Neural progenitor cell (in vitro differentiated cells): Measurements from ENCODE around the gene NR2C2. TPM values are rescaled to one million over a fixed set of nuclear protein-coding genes. Genes with fewer than 3 reads are reported as not detected.

Experiments
- DNase-seq: peaks from one replicate; pipeline ENCODE4 v3.0.0-alpha.2; 2016; ENCODE audit warnings: low spot score
- H2AFZ ChIP-seq: fragments of 200-600 bp; sonication (generic); replicated peaks from 2 replicates; pipeline ENCODE4 v1.6.1; 2016; ENCODE audit warnings: antibody characterized with exemption
- H3F3A ChIP-seq: fragments of 200-600 bp; sonication (generic); 2 replicates; pipeline ENCODE4 v1.6.1; 2016; ENCODE audit warnings: antibody characterized with exemption, low read depth
- H3K27ac ChIP-seq: fragments of 200-600 bp; sonication (generic); 2 replicates; pipeline ENCODE4 v1.5.1; 2016; ENCODE audit warnings: mild to moderate bottlenecking
- H3K27me3 ChIP-seq: fragments of 200-600 bp; sonication (generic); 2 replicates; pipeline ENCODE4 v1.6.1; 2016; ENCODE audit warnings: mild to moderate bottlenecking, moderate library complexity
- H3K36me3 ChIP-seq: fragments of 200-600 bp; sonication (generic); 2 replicates; pipeline ENCODE4 v1.5.1; 2016
- H3K4me1 ChIP-seq: fragments of 200-600 bp; sonication (generic); 2 replicates; pipeline ENCODE4 v1.6.1; 2016; ENCODE audit warnings: mixed run types
- H3K4me2 ChIP-seq: fragments of 200-600 bp; sonication (generic); 2 replicates; pipeline ENCODE4 v1.6.1; 2016
- H3K4me3 ChIP-seq: fragments of 200-600 bp; sonication (generic); 2 replicates; pipeline ENCODE4 v1.5.1; 2016
- H3K79me2 ChIP-seq: fragments of 200-600 bp; sonication (generic); 2 replicates; pipeline ENCODE4 v1.6.1; 2016; ENCODE audit warnings: low read depth
- H3K9ac ChIP-seq: fragments of 200-600 bp; sonication (generic); 2 replicates; pipeline ENCODE4 v1.6.1; 2016
- H3K9me3 ChIP-seq: fragments of 200-600 bp; sonication (generic); 2 replicates; pipeline ENCODE4 v1.5.1; 2016; ENCODE audit warnings: low read depth
- H4K20me1 ChIP-seq: fragments of 200-600 bp; sonication (generic); 2 replicates; pipeline ENCODE4 v1.6.1; 2016; ENCODE audit warnings: low read depth
- H3K27ac Mint-ChIP-seq: 3 replicates; pipeline ENCODE4 v1.8.0; 2021; ENCODE audit warnings: mixed read lengths
- H3K27me3 Mint-ChIP-seq: 2 replicates; pipeline ENCODE4 v1.8.0; 2022; ENCODE audit warnings: low read depth, mild to moderate bottlenecking, inconsistent platforms, moderate library complexity, mixed read lengths; ENCODE audit not compliant: insufficient read depth
- H3K36me3 Mint-ChIP-seq: 3 replicates; pipeline ENCODE4 v1.8.0; 2021; ENCODE audit warnings: mixed read lengths
- H3K4me1 Mint-ChIP-seq: 3 replicates; pipeline ENCODE4 v1.8.0; 2021; ENCODE audit warnings: mixed read lengths
- H3K4me3 Mint-ChIP-seq: 3 replicates; pipeline ENCODE4 v1.8.0; 2021; ENCODE audit warnings: mild to moderate bottlenecking, moderate library complexity, mixed read lengths
- H3K9me3 Mint-ChIP-seq: 3 replicates; pipeline ENCODE4 v1.8.0; 2020; ENCODE audit warnings: mixed read lengths
- CTCF ChIP-seq: fragments of 200-600 bp; sonication (generic); IDR thresholded peaks from 2 replicates; pipeline ENCODE4 v1.5.1; 2017; ENCODE audit warnings: antibody characterized with exemption, mild to moderate bottlenecking
- EZH2 ChIP-seq: fragments of 200-600 bp; sonication (generic); IDR thresholded peaks from 2 replicates; pipeline ENCODE4 v1.6.1; 2017; ENCODE audit warnings: antibody characterized with exemption, mild to moderate bottlenecking, moderate library complexity
- EZH2phosphoT487 ChIP-seq: fragments of 200-600 bp; sonication (generic); IDR thresholded peaks from 2 replicates; pipeline ENCODE4 v1.6.1; 2017; ENCODE audit warnings: antibody characterized with exemption
- total RNA-seq: library from RNA; depleted of rRNA; stranded (reverse); fragments of >200 nt; gene quantifications from 2 replicates; pipeline ENCODE4 v1.2.3, GENCODE V29; 2015; ENCODE audit warnings: low replicate concordance

Gene NR2C2
- total RNA-seq: 35.6 and 57.3 TPM in 2 replicates

- DNase-seq: peak; percentile 92
- peak within 1 kb of the TSS; percentile 99 for H3K4me2 ChIP-seq
- H3K27me3 Mint-ChIP-seq: no peaks in the 10 kb centered on the region
- TF ChIP-seq EZH2 (no peak), CTCF (no peak), EZH2phosphoT487 (no peak)
- peak within 1 kb of the TSS; percentile 93 for H3K9ac ChIP-seq
- peaks cover 44% of the 10 kb centered on the region for H3F3A ChIP-seq
- peaks cover 90% of the 10 kb centered on the region for H3K79me2 ChIP-seq
- peaks cover 22% of the 10 kb centered on the region for H3K4me1 ChIP-seq
- peaks cover 19% of the 10 kb centered on the region for H3K36me3 Mint-ChIP-seq
- peaks cover 57% of the 10 kb centered on the region for H4K20me1 ChIP-seq
- peak within 1 kb of the TSS; percentile 97 for H3K4me3 Mint-ChIP-seq
- H2AFZ ChIP-seq: peak within 1 kb of the TSS; percentile 59
- no peaks in the 10 kb centered on the region for H3K9me3 ChIP-seq
- peak within 1 kb of the TSS; percentile 99 for H3K4me3 ChIP-seq
- no peaks in the 10 kb centered on the region for H3K27me3 ChIP-seq
- H3K27ac ChIP-seq: peak within 1 kb of the TSS; percentile 100
- H3K9me3 Mint-ChIP-seq: no peaks in the 10 kb centered on the region
- H3K27ac Mint-ChIP-seq: peak within 1 kb of the TSS; percentile 100
- H3K4me1 Mint-ChIP-seq: peaks cover 20% of the 10 kb centered on the region
- H3K36me3 ChIP-seq: peaks cover 7% of the 10 kb centered on the region
Observed at GRCh38 chr3:14947100-14947885, at the start of gene NR2C2. TSS of gene NR2C2 (plus strand) at chr3:14947583. CDS start at chr3:15003915, 56,332 bp downstream.

GRCh38 chr3:14898929-14899328 lies 48.5 kb upstream of the NR2C2 start:
- Mint-ChIP-seq H3K27ac (no peak overlapping the region), H3K4me1 (peaks cover 6% of the 10 kb centered on the region), H3K4me3 (no peak overlapping the region), H3K9me3 (no peaks in the 10 kb centered on the region), H3K36me3 (no peaks in the 10 kb centered on the region), H3K27me3 (peaks cover 2% of the 10 kb centered on the region)
- no peak overlapping the region for H3K27ac ChIP-seq
- no peaks in the 10 kb centered on the region for H3K27me3 ChIP-seq
- H3K36me3 ChIP-seq: no peaks in the 10 kb centered on the region
- H3K9me3 ChIP-seq: no peaks in the 10 kb centered on the region
- no peak overlapping the region for H3K9ac ChIP-seq
- H2AFZ ChIP-seq: no peak overlapping the region
- no peak for TF ChIP-seq EZH2
- no peak for TF ChIP-seq CTCF
- TF ChIP-seq EZH2phosphoT487: no peak
- H4K20me1 ChIP-seq: no peaks in the 10 kb centered on the region
- DNase-seq: no peak
- H3K79me2 ChIP-seq: no peaks in the 10 kb centered on the region
- H3K4me2 ChIP-seq: no peak overlapping the region
- H3F3A ChIP-seq: no peaks in the 10 kb centered on the region
- no peak overlapping the region for H3K4me3 ChIP-seq
- peaks cover 13% of the 10 kb centered on the region for H3K4me1 ChIP-seq

GRCh38 chr3:14899993-14900618 lies 47.3 kb upstream of the NR2C2 start:
- no peaks in the 10 kb centered on the region for H3K27me3 ChIP-seq
- no peaks in the 10 kb centered on the region for H4K20me1 ChIP-seq
- Mint-ChIP-seq H3K36me3 (no peaks in the 10 kb centered on the region), H3K4me1 (peaks cover 6% of the 10 kb centered on the region), H3K27ac (peak overlapping the region; percentile 26), H3K9me3 (peaks cover 2% of the 10 kb centered on the region), H3K27me3 (peaks cover 2% of the 10 kb centered on the region), H3K4me3 (no peak overlapping the region)
- no peaks in the 10 kb centered on the region for H3F3A ChIP-seq
- H3K79me2 ChIP-seq: no peaks in the 10 kb centered on the region
- DNase-seq: no peak
- H2AFZ ChIP-seq: no peak overlapping the region
- no peak overlapping the region for H3K4me2 ChIP-seq
- no peak for TF ChIP-seq CTCF
- TF ChIP-seq EZH2: no peak
- TF ChIP-seq EZH2phosphoT487: no peak
- no peak overlapping the region for H3K9ac ChIP-seq
- H3K9me3 ChIP-seq: no peaks in the 10 kb centered on the region
- peaks cover 13% of the 10 kb centered on the region for H3K4me1 ChIP-seq
- H3K27ac ChIP-seq: no peak overlapping the region
- no peaks in the 10 kb centered on the region for H3K36me3 ChIP-seq
- no peak overlapping the region for H3K4me3 ChIP-seq
